H9 (cell line): ENCODE data around the gene NCEH1. TPM values are rescaled to one million over a fixed set of nuclear protein-coding genes. Genes with fewer than 3 reads are reported as not detected.

Experiments
- DNase-seq: peaks from one replicate; pipeline ENCODE4 v3.0.0-alpha.2; 2017
- H2AFZ ChIP-seq: one replicate; pipeline ENCODE4 v1.6.1; 2013; ENCODE audit warnings: mild to moderate bottlenecking, low read length, control low read depth, moderate library complexity
- H2AK5ac ChIP-seq: 2 replicates; pipeline ENCODE4 v1.6.1; 2013; ENCODE audit warnings: low read length, control low read depth, mixed read lengths; ENCODE audit not compliant: insufficient read length
- H2BK120ac ChIP-seq: one replicate; pipeline ENCODE4 v1.6.1; 2013; ENCODE audit warnings: low read depth, mild to moderate bottlenecking, low read length, control low read depth, inconsistent platforms; ENCODE audit not compliant: poor library complexity, severe bottlenecking
- H2BK12ac ChIP-seq: 2 replicates; pipeline ENCODE4 v1.6.1; 2013; ENCODE audit warnings: low read length, control low read depth, mixed read lengths, low read depth; ENCODE audit not compliant: insufficient read length
- H2BK15ac ChIP-seq: 2 replicates; pipeline ENCODE4 v1.6.1; 2013; ENCODE audit warnings: low read depth, low read length, control low read depth
- H2BK20ac ChIP-seq: one replicate; pipeline ENCODE4 v1.6.1; 2013; ENCODE audit warnings: low read depth, mild to moderate bottlenecking, low read length, control low read depth, inconsistent platforms; ENCODE audit not compliant: poor library complexity, severe bottlenecking
- H2BK5ac ChIP-seq: 2 replicates; pipeline ENCODE4 v1.6.1; 2013; ENCODE audit warnings: low read length, control low read depth, mixed read lengths; ENCODE audit not compliant: insufficient read length
- H3K14ac ChIP-seq: 2 replicates; pipeline ENCODE4 v1.6.1; 2013; ENCODE audit warnings: low read length, control low read depth; ENCODE audit not compliant: insufficient read depth
- H3K18ac ChIP-seq: 2 replicates; pipeline ENCODE4 v1.6.1; 2013; ENCODE audit warnings: low read depth, mild to moderate bottlenecking, mixed read lengths, low read length, control low read depth; ENCODE audit not compliant: insufficient read length
- H3K23ac ChIP-seq: 2 replicates; pipeline ENCODE4 v1.6.1; 2013; ENCODE audit warnings: low read length, control low read depth, mixed read lengths, low read depth; ENCODE audit not compliant: insufficient read length
- H3K23me2 ChIP-seq: 2 replicates; pipeline ENCODE4 v1.6.1; 2013; ENCODE audit warnings: low read depth, mild to moderate bottlenecking, mixed read lengths, low read length, control low read depth; ENCODE audit not compliant: insufficient read length, poor library complexity, severe bottlenecking
- H3K27ac ChIP-seq: 2 replicates; pipeline ENCODE4 v1.5.1; 2013; ENCODE audit warnings: low read length, control low read depth, mixed read lengths, low read depth; ENCODE audit not compliant: insufficient read length
- H3K27me3 ChIP-seq: 2 replicates; pipeline ENCODE4 v1.6.1; 2013; ENCODE audit warnings: low read length, control low read depth, inconsistent platforms; ENCODE audit not compliant: insufficient read depth
- H3K4ac ChIP-seq: 2 replicates; pipeline ENCODE4 v1.6.1; 2013; ENCODE audit warnings: low read depth, mild to moderate bottlenecking, control low read depth, inconsistent platforms, low read length, moderate library complexity
- H3K4me1 ChIP-seq: 2 replicates; pipeline ENCODE4 v1.6.1; 2013; ENCODE audit warnings: low read length, control low read depth, inconsistent platforms; ENCODE audit not compliant: insufficient read depth
- H3K4me2 ChIP-seq: 2 replicates; pipeline ENCODE4 v1.6.1; 2013; ENCODE audit warnings: low read length, control low read depth, mixed read lengths; ENCODE audit not compliant: insufficient read length, insufficient read depth
- H3K56ac ChIP-seq: 2 replicates; pipeline ENCODE4 v1.6.1; 2013; ENCODE audit warnings: low read depth, mild to moderate bottlenecking, mixed read lengths, low read length, control low read depth; ENCODE audit not compliant: insufficient read length
- H3K79me1 ChIP-seq: 2 replicates; pipeline ENCODE4 v1.6.1; 2013; ENCODE audit warnings: low read depth, mild to moderate bottlenecking, moderate library complexity, low read length, control low read depth, inconsistent platforms; ENCODE audit not compliant: insufficient read depth, poor library complexity, severe bottlenecking
- H3K79me2 ChIP-seq: 2 replicates; pipeline ENCODE4 v1.6.1; 2013; ENCODE audit warnings: low read length, control low read depth, inconsistent platforms; ENCODE audit not compliant: insufficient read depth
- H3K9ac ChIP-seq: 2 replicates; pipeline ENCODE4 v1.6.1; 2013; ENCODE audit warnings: low read length, control low read depth, mixed read lengths; ENCODE audit not compliant: insufficient read length; ENCODE audit errors: extremely low read depth
- H3K9me3 ChIP-seq: one replicate; pipeline ENCODE4 v1.6.1; 2013; ENCODE audit warnings: low read depth, low read length, inconsistent platforms; ENCODE audit not compliant: control insufficient read depth
- H3T11ph ChIP-seq: one replicate; pipeline ENCODE4 v1.6.1; 2013; ENCODE audit warnings: mild to moderate bottlenecking, low read length, control low read depth, inconsistent platforms
- H4K20me1 ChIP-seq: one replicate; pipeline ENCODE4 v1.6.1; 2013; ENCODE audit not compliant: control insufficient read depth, insufficient read length, insufficient read depth
- H4K5ac ChIP-seq: 2 replicates; pipeline ENCODE4 v1.6.1; 2013; ENCODE audit warnings: low read depth, mild to moderate bottlenecking, mixed read lengths, low read length, control low read depth; ENCODE audit not compliant: insufficient read length
- H4K8ac ChIP-seq: replicated peaks from 2 replicates; pipeline ENCODE4 v1.6.1; 2013; ENCODE audit warnings: low read length, control low read depth, mixed read lengths, low read depth; ENCODE audit not compliant: insufficient read length
- H4K91ac ChIP-seq: 2 replicates; pipeline ENCODE4 v1.6.1; 2013; ENCODE audit warnings: low read depth, mild to moderate bottlenecking, moderate library complexity, mixed read lengths, low read length, control low read depth; ENCODE audit not compliant: insufficient read length
- H3K27ac Mint-ChIP-seq, 3 experiments: 2 replicates in 2 of 3; 3 replicates in 1 of 3; pipeline ENCODE4 v1.8.0; 2020 to 2021; ENCODE audit warnings: mixed read lengths in 3 of 3, mild to moderate bottlenecking in 1 of 3, moderate library complexity in 1 of 3
- H3K27me3 Mint-ChIP-seq: 2 replicates; pipeline ENCODE4 v1.8.0; 2021; ENCODE audit warnings: low read depth, mild to moderate bottlenecking, moderate library complexity, mixed read lengths
- H3K36me3 Mint-ChIP-seq, 3 experiments: 2 replicates in 2 of 3; 3 replicates in 1 of 3; pipeline ENCODE4 v1.8.0; 2020 to 2021; ENCODE audit warnings: low read depth in 3 of 3, mixed read lengths in 3 of 3; ENCODE audit not compliant: insufficient read depth in 1 of 3
- H3K4me1 Mint-ChIP-seq, 2 experiments: 2 replicates each; pipeline ENCODE4 v1.8.0; 2020; ENCODE audit warnings: mixed read lengths in 2 of 2
- H3K4me3 Mint-ChIP-seq, 2 experiments: 2 replicates in 1 of 2; 3 replicates in 1 of 2; pipeline ENCODE4 v1.8.0; 2020 to 2021; ENCODE audit warnings: mild to moderate bottlenecking in 2 of 2, mixed read lengths in 2 of 2, moderate library complexity in 1 of 2
- H3K9me3 Mint-ChIP-seq, 2 experiments: 2 replicates in 1 of 2; 3 replicates in 1 of 2; pipeline ENCODE4 v1.8.0; 2020; ENCODE audit warnings: mild to moderate bottlenecking in 2 of 2, mixed read lengths in 2 of 2, moderate library complexity in 1 of 2
- WGBS: extraction: QIAGEN DNeasy Blood & Tissue Kit; methylation state at CpG from one replicate; pipeline ENCODE4 v1.1.7; 2013; ENCODE audit warnings: missing lambda C conversion rate, low lambda C conversion rate, mixed read lengths; ENCODE audit not compliant: insufficient read length; ENCODE audit errors: extremely low coverage; 5-methylcytosine and 5-hydroxymethylcytosine counted together
- total RNA-seq: library from RNA; stranded (reverse); gene quantifications from 2 replicates; pipeline ENCODE4 v1.2.1, GENCODE V29; 2021
- TF ChIP-seq, protein P1 (sequence below): fragments of 200-600 bp; sonication (generic); conservative IDR thresholded peaks from 3 replicates; pipeline ENCODE4 v1.8.0; 2021; ENCODE audit warnings: antibody characterized with exemption, mild to moderate bottlenecking

The NCEH1 gene
- total RNA-seq, 1 experiment from 2014 or later = 2.3 TPM

- Histone ChIP-seq H2AK5ac (no peak overlapping the region), H2BK20ac (no peak overlapping the region), H3K4ac (no peak overlapping the region), H4K91ac (no peak overlapping the region), H3K9ac (no peak overlapping the region), H2AFZ (no peak overlapping the region), H3K79me2 (no peaks in the 10 kb centered on the region), H3T11ph (no peak overlapping the region), H2BK15ac (no peak overlapping the region), H3K27me3 (no peaks in the 10 kb centered on the region), H2BK120ac (no peak overlapping the region), H3K18ac (no peak overlapping the region), H4K8ac (no peak overlapping the region), H3K27ac (no peak overlapping the region), H3K14ac (no peak overlapping the region), H3K79me1 (no peaks in the 10 kb centered on the region), H3K56ac (no peak overlapping the region), H3K4me2 (no peak overlapping the region), H3K23me2 (peaks cover 3% of the 10 kb centered on the region), H3K9me3 (no peaks in the 10 kb centered on the region), H2BK12ac (no peak overlapping the region), H3K4me1 (peaks cover 10% of the 10 kb centered on the region), H4K20me1 (no peaks in the 10 kb centered on the region), H4K5ac (no peak overlapping the region), H2BK5ac (no peak overlapping the region), H3K23ac (no peak overlapping the region)
- TF ChIP-seq, protein P1, sequence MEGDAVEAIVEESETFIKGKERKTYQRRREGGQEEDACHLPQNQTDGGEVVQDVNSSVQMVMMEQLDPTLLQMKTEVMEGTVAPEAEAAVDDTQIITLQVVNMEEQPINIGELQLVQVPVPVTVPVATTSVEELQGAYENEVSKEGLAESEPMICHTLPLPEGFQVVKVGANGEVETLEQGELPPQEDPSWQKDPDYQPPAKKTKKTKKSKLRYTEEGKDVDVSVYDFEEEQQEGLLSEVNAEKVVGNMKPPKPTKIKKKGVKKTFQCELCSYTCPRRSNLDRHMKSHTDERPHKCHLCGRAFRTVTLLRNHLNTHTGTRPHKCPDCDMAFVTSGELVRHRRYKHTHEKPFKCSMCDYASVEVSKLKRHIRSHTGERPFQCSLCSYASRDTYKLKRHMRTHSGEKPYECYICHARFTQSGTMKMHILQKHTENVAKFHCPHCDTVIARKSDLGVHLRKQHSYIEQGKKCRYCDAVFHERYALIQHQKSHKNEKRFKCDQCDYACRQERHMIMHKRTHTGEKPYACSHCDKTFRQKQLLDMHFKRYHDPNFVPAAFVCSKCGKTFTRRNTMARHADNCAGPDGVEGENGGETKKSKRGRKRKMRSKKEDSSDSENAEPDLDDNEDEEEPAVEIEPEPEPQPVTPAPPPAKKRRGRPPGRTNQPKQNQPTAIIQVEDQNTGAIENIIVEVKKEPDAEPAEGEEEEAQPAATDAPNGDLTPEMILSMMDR = peak; percentile 86
- Mint-ChIP-seq H3K4me3 (no peak overlapping the region), H3K36me3 (peaks cover 0 to 5% (median 5%) of the 10 kb centered on the region in 3 experiments; a peak in 4 of 7 replicates), H3K9me3 (no peaks in the 10 kb centered on the region; a peak in 1 of 5 replicates), H3K4me1 (peaks cover 43 to 53% of the 10 kb centered on the region in 2 experiments), H3K27ac (no peak overlapping the region), H3K27me3 (no peaks in the 10 kb centered on the region)
- no CpG with 5 or more reads among the region's 7 CpGs for WGBS
- no peak for DNase-seq
Measured at GRCh38 chr3:172675441-172676193, 35.2 kb downstream of the NCEH1 start.
